HepG2 (cell line): Measurements from ENCODE around the gene NT5C2. TPM values are rescaled to one million over a fixed set of nuclear protein-coding genes. Genes with fewer than 3 reads are reported as not detected.

Source experiments
- ATAC-seq: fragments of 200-7000 bp; cut with Tn5 transposase; 3 replicates; pipeline ENCODE4 v1.9.1; 2020; ENCODE audit warnings: mild to moderate bottlenecking, moderate library complexity
- BruUV-seq: library from RNA; stranded (reverse); fragments of 400-500 nt; replicated peaks from 2 replicates; lab custom pipeline; 2021; lab: Mats Ljungman, UMichigan
- CTCF ChIA-PET: fragments of 300-600 bp; formaldehyde crosslinking; extraction: SDS; loops from one replicate; lab custom pipeline; 2021; ENCODE audit warnings: low total read pairs, inconsistent platforms, low intra/inter-chr PET ratio; lab: Yijun Ruan, JAX
- POLR2A ChIA-PET: fragments of 350-600 bp; sonication (Branson Sonifier 250); formaldehyde crosslinking; loops from one replicate; lab custom pipeline; 2020; ENCODE audit warnings: antibody characterized with exemption, inconsistent platforms; lab: Yijun Ruan, JAX
- DNase-seq: peaks from one replicate; pipeline ENCODE4 v3.0.0-alpha.2; 2015; ENCODE audit warnings: low spot score
- FAIRE-seq: peaks from 3 replicates; lab custom pipeline; 2011; peaks lifted over from hg19 to GRCh38; lab: Jason Lieb, UNC
- H2AFZ ChIP-seq: one replicate; pipeline ENCODE4 v1.6.1; 2011; ENCODE audit warnings: low read length, inconsistent platforms
- H3K27ac ChIP-seq: fragments of 300-600 bp; 3 replicates; pipeline ENCODE4 v1.8.0; 2011; ENCODE audit warnings: mixed run types, mild to moderate bottlenecking, mixed read lengths, low read length, inconsistent platforms; ENCODE audit not compliant: insufficient read depth; ENCODE audit errors: extremely low read length
- H3K27me3 ChIP-seq, 2 experiments: fragments of 200-600 bp in 1 of 2; 2 replicates in 1 of 2; 3 replicates in 1 of 2; pipeline versions ENCODE4 v1.6.0 to v1.8.0; 2011; ENCODE audit warnings: low read length in 2 of 2, mild to moderate bottlenecking in 2 of 2, moderate library complexity in 2 of 2, inconsistent platforms in 1 of 2; ENCODE audit not compliant: insufficient read depth in 2 of 2, control insufficient read depth in 1 of 2
- H3K36me3 ChIP-seq, 2 experiments: fragments of 200-600 bp in 1 of 2; replicated peaks in 1 of 2; 2 replicates in 1 of 2; 3 replicates in 1 of 2; pipeline versions ENCODE4 v1.5.1 to v1.8.0; 2011; ENCODE audit warnings: low read length in 2 of 2, inconsistent platforms in 1 of 2; ENCODE audit not compliant: insufficient read depth in 2 of 2, control insufficient read depth in 1 of 2
- H3K4me1 ChIP-seq: 2 replicates; pipeline ENCODE4 v1.5.1; 2012; ENCODE audit warnings: low read length, inconsistent platforms; ENCODE audit not compliant: insufficient read depth
- H3K4me2 ChIP-seq: 2 replicates; pipeline ENCODE4 v1.6.0; 2011; ENCODE audit warnings: low read depth, low read length, inconsistent platforms
- H3K4me3 ChIP-seq, 3 experiments: fragments of 200-600 bp in 1 of 3; sonication (generic), shearing (Covaris generic) in 1 of 3; replicated peaks in 1 of 3; 2 replicates each; pipeline ENCODE4 v1.5.1; 2011 to 2016; ENCODE audit warnings: low read length in 3 of 3, inconsistent platforms in 2 of 3, low read depth in 2 of 3, mild to moderate bottlenecking in 2 of 3, control low read depth in 1 of 3, mixed read lengths in 1 of 3; ENCODE audit not compliant: insufficient read depth in 1 of 3
- H3K79me2 ChIP-seq: one replicate; pipeline ENCODE4 v1.6.1; 2011; ENCODE audit warnings: low read length, inconsistent platforms; ENCODE audit not compliant: insufficient read depth
- H3K9ac ChIP-seq: 2 replicates; pipeline ENCODE4 v1.6.0; 2011; ENCODE audit warnings: mild to moderate bottlenecking, low read depth, low read length, inconsistent platforms; ENCODE audit not compliant: insufficient read depth
- H3K9me3 ChIP-seq: 2 replicates; pipeline ENCODE4 v1.5.1; 2012; ENCODE audit warnings: mild to moderate bottlenecking, low read length
- H4K20me1 ChIP-seq: 2 replicates; pipeline ENCODE4 v1.6.0; 2011; ENCODE audit warnings: inconsistent platforms, mild to moderate bottlenecking, low read length, moderate library complexity; ENCODE audit not compliant: insufficient read depth
- FOXA3 ChIP-seq: IDR thresholded peaks from 2 replicates; pipeline ENCODE4 v1.6.1; 2016; ENCODE audit warnings: missing genetic modification reagents, missing compliant biosample characterization
- GFI1 ChIP-seq: sonication (generic); formaldehyde crosslinking; IDR thresholded peaks from 2 replicates; pipeline ENCODE4 v1.5.0; 2020; ENCODE audit warnings: missing genetic modification reagents, mild to moderate bottlenecking, borderline replicate concordance
- HNRNPUL1 ChIP-seq: fragments of 200-400 bp; formaldehyde crosslinking; IDR thresholded peaks from 2 replicates; pipeline ENCODE4 v1.6.1; 2017; ENCODE audit warnings: low read depth, mild to moderate bottlenecking, low read length, moderate library complexity
- IKZF1 ChIP-seq: fragments of 450-650 bp; IDR thresholded peaks from 2 replicates; pipeline ENCODE4 v1.7.1; 2016
- IRF9 ChIP-seq: sonication (generic); formaldehyde crosslinking; IDR thresholded peaks from 2 replicates; pipeline ENCODE4 v1.8.0; 2022; ENCODE audit warnings: missing genetic modification reagents, mild to moderate bottlenecking, borderline replicate concordance
- JUN ChIP-seq: sonication (generic); formaldehyde crosslinking; IDR thresholded peaks from 2 replicates; pipeline ENCODE4 v1.4.0; 2020; ENCODE audit warnings: mild to moderate bottlenecking, missing genetic modification reagents
- MIXL1 ChIP-seq: IDR thresholded peaks from 2 replicates; pipeline ENCODE4 v1.6.1; 2016
- NFATC3 ChIP-seq: sonication (generic); formaldehyde crosslinking; IDR thresholded peaks from 2 replicates; pipeline ENCODE4 v1.5.1; 2020; ENCODE audit warnings: mild to moderate bottlenecking, missing genetic modification reagents
- PPARG ChIP-seq: conservative IDR thresholded peaks from 2 replicates; pipeline ENCODE4 v1.6.1; 2016; ENCODE audit warnings: missing biosample characterization, missing genetic modification reagents
- SUZ12 ChIP-seq: fragments of 150-350 bp; IDR thresholded peaks from 2 replicates; pipeline ENCODE4 v1.6.1; 2014; ENCODE audit warnings: low read depth, low read length
- THRA ChIP-seq: sonication (generic); formaldehyde crosslinking; IDR thresholded peaks from 2 replicates; pipeline ENCODE4 v1.4.0; 2020; ENCODE audit warnings: missing genetic modification reagents, borderline replicate concordance
- ZBTB46 ChIP-seq: sonication (generic); formaldehyde crosslinking; IDR thresholded peaks from 2 replicates; pipeline ENCODE4 v1.4.0; 2020; ENCODE audit warnings: mild to moderate bottlenecking, missing genetic modification reagents, borderline replicate concordance
- ZNF740 ChIP-seq: sonication (generic); formaldehyde crosslinking; IDR thresholded peaks from 2 replicates; pipeline ENCODE4 v1.4.0; 2020; ENCODE audit warnings: missing genetic modification reagents
- ZNF839 ChIP-seq: sonication (generic); formaldehyde crosslinking; IDR thresholded peaks from 2 replicates; pipeline ENCODE4 v1.4.0; 2020; ENCODE audit warnings: missing genetic modification reagents, mild to moderate bottlenecking, borderline replicate concordance
- ZSCAN29 ChIP-seq: sonication (generic); formaldehyde crosslinking; conservative IDR thresholded peaks from 2 replicates; pipeline ENCODE4 v1.4.0; 2020; ENCODE audit warnings: mild to moderate bottlenecking, missing genetic modification reagents
- WGBS: methylation state at CpG from one replicate; pipeline ENCODE4 v1.1.6; 2017; ENCODE audit warnings: low lambda C conversion rate; 5-methylcytosine and 5-hydroxymethylcytosine counted together
- in situ Hi-C: cut with HindIII; loops from 2 replicates; pipeline ENCODE4 v1.10.0; 2017; ENCODE audit warnings: low pct_unique_long_range_greater_than_20kb; ENCODE audit not compliant: extremely low pct_ligation_motif_present
- intact Hi-C: fragments of 100-400 bp; cut with micrococcal nuclease; formaldehyde crosslinking; loops from one replicate; pipeline ENCODE4 v1.10.0; 2022; ENCODE audit not compliant: unreplicated experiment
- polyA plus RNA-seq, 8 experiments: library from polyadenylated mRNA; depleted of rRNA in 3 of 8; stranded (reverse) in 7 of 8; unstranded in 1 of 8; fragments of >200 nt; fragmentation: Illumina TruSeq in 4 of 8; extraction: Trizol in 4 of 8; gene quantifications; 2 replicates each; pipeline versions ENCODE4 v1.2.1 to v1.2.3, GENCODE V29; 2011 to 2016; ENCODE audit warnings: low read depth in 4 of 8, missing spikeins in 1 of 8, mixed read lengths in 1 of 8; ENCODE audit not compliant: insufficient read depth in 1 of 8
- total RNA-seq, 5 experiments: library from RNA; depleted of rRNA; stranded (reverse); fragments of >200 nt; fragmentation: Illumina TruSeq; extraction: Trizol; gene quantifications; 2 replicates each; pipeline ENCODE4 v1.2.3, GENCODE V29; 2016; ENCODE audit warnings: low read depth in 1 of 5

Gene NT5C2
- total and polyA plus RNA-seq, 2 of the 13 experiments (the other 11 are each of a cell fraction or from before 2014, with no cell fraction given): 40.6 to 55.2 TPM

GRCh38 chr10:103044942-103045489 is 148.1 kb downstream of the NT5C2 start:
- Histone ChIP-seq H4K20me1 (no peaks in the 10 kb centered on the region), H3K9ac (no peak overlapping the region), H3K27ac (peak overlapping the region; percentile 19), H3K79me2 (peaks cover 4% of the 10 kb centered on the region), H3K9me3 (no peaks in the 10 kb centered on the region), H3K4me2 (no peak overlapping the region), H3K27me3 (no peaks in the 10 kb centered on the region), H3K36me3 (no peaks in the 10 kb centered on the region), H2AFZ (no peak overlapping the region), H3K4me1 (peaks cover 27% of the 10 kb centered on the region), H3K4me3 (no peak overlapping the region)
- 93% methylated on average over 8 of the region's 8 CpGs for WGBS
- TF ChIP-seq ZNF740 (no peak), IRF9 (CRISPR knock-in tag) (no peak), GFI1 (CRISPR knock-in tag) (no peak), NFATC3 (CRISPR knock-in tag) (no peak), SUZ12 (no peak), ZBTB46 (CRISPR knock-in tag) (no peak), FOXA3 (CRISPR knock-in tag) (no peak), MIXL1 (CRISPR knock-in tag) (no peak), PPARG (CRISPR knock-in tag) (no peak), ZSCAN29 (CRISPR knock-in tag) (no peak), ZNF839 (no peak), IKZF1 (no peak), THRA (no peak), HNRNPUL1 (no peak), JUN (no peak)
- FAIRE-seq: no peak
- POLR2A ChIA-PET: interaction anchor here (0.7 kb wide), 1 partner anchor 17 kb away, joined by 3 read pairs; no protein-coding TSS in a partner anchor
- ATAC-seq: no peak
- CTCF ChIA-PET: no interaction called here
- DNase-seq: no peak
- intact Hi-C loops (no loop called here), in situ Hi-C loops (no loop called here)
- BruUV-seq: no TSS peak
